CMK (cell line): Measurements from ENCODE around the gene FHIT.

Experiments
- DNase-seq: peaks from one replicate; pipeline ENCODE4 v3.0.0-alpha.2; 2010; ENCODE audit warnings: low read depth

Gene FHIT

DNA sequence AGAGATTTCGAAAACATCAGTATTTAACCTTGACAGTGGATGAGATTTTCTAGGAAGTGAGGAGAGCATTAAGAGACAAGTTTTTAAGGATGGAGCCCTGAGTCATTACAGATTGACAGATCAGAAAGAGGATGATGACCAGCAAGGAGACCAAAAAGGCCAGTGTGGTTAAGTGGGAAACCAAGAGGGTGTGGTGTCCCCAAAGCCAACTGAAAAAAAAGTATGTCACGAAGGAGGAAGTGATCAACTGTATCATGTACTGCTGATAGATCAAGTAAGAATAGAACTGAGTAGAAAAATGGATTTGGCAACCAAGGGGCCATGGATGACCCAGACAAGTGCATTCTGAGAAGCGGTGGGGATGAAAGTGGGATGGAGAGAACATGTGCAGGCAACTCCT lies 491.8 kb downstream of the FHIT start:
- peak; percentile 17 for DNase-seq

DNA sequence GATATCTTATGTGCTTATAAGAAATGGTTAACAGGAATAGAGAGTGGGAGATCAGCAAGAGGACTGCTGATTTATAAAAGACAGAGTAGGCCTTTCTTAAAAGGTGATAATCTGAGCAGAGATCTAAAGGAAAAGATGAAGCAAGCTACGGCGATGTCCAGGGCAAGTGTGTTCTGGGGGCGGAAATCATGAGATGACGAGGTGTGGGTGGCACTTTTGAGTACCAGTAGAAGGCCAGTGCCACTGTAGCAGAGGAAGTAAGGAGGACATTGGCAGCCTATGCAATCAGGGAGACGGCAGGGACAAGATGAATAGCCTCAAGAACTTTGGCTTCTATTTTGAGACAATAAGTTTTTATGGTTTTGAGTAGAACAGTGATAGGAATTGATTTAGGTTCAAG lies 492.4 kb downstream of the FHIT start:
- DNase-seq, result no peak

GRCh38 chr3:60758171-60758570 lies 493.1 kb downstream of the FHIT start:
- no peak for DNase-seq

- no peak for DNase-seq
Measured at GRCh38 chr3:60757724-60758123, 493.5 kb downstream of the FHIT start.

DNA sequence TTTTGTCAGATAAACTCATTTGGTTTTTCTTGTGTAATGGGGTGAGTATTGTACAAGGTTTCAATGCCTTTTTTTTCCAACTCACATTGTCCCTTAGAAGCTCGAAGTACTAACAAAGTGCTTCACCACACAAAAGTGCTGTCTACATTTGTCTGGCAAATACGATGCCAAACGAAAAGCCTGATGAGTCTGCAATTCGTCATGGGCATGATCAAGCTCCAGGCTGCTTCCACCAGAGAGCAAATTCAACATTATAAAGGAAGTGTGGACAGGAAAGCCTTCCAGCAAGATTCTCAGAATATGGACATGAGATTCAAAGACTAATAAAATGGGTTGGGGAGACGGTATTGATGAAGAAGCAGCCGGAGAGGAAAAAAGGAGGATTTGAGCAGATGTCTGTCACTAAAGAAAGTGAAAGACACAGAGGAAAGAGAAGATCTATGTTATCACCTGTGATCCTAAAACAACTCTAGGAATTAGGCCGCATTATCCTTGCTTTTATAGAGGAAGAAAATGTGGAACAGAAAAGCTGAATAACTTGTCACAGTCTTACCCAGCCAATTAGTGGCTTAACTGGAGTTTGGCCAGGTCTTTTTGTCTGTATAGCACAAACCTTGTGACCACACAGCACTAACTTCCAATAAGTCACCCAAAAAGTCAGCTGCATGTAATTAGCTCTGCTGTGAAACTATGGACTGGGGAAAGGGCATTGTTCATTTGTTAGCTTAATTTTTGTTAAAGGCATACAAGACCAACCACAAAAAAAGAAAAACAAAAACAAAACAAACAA lies 494.8 kb downstream of the FHIT start:
- DNase-seq, result no peak

- DNase-seq, result no peak
Measured at GRCh38 chr3:60755094-60755493, 496.2 kb downstream of the FHIT start.

GRCh38 chr3:60754617-60755016 lies 496.6 kb downstream of the FHIT start:
- DNase-seq, result no peak

- no peak for DNase-seq
Measured at GRCh38 chr3:60752809-60753208, 498.4 kb downstream of the FHIT start.

DNA sequence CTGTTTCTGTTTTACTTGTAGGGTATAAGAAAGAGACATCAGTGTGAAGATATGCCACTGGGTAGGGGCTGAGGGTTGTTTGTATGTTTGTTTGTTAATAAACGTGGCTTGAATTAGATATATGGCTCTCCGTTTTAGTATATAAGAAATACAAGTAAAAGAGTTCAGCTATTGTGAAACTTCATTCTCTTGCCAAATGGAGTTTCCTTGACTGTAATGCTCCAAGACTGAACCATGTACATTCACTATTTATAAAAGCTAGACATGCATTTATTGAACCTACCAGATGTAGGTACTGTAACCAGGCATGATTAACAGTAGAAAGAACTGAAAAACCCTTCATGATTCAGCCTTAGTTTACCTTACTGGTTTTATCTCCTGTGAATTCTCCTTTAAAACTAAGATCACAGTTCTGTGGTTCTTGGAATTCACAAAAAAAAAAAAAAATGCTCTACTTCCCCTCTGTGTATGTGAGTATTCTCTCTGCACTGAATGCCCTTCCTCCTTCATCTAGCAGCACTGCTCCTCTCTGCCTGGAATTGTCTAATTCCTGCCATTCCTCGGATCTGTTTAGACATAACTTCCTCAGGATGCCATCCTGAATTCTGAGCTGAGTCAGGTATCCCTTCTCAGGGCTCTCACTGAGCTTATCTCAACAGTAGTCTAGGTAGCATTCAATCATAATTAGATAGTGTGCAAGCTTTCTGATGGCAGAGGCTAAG lies 504.4 kb downstream of the FHIT start:
- no peak for DNase-seq

- no peak for DNase-seq
Measured at GRCh38 chr3:60746043-60746638, 505.1 kb downstream of the FHIT start.

GRCh38 chr3:60743631-60744164 lies 507.6 kb downstream of the FHIT start:
- DNase-seq, result no peak

GRCh38 chr3:60742606-60743145 lies 508.6 kb downstream of the FHIT start:
- no peak for DNase-seq

GRCh38 chr3:60737633-60738399 lies 513.4 kb downstream of the FHIT start:
- no peak for DNase-seq

GRCh38 chr3:60730371-60730770 lies 520.9 kb downstream of the FHIT start:
- no peak for DNase-seq

DNA sequence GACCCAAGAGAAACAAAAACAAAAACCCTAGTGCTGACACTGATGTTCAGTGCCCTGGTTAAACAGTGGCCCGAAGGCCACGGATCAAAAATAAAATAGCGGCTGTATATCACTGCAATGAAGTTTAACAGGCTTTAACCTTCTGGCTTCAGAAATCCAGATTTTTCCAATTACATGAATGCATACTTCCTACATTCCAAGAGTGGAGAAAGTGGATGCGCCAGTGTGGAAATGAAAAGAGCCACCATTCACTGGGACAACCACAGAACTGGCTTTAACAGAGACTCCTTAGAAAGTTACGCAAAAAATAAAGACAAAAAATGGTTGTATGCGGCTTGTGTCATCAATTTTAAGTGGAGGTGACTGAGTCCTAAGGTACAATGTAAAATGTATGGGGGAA lies 522.2 kb downstream of the FHIT start:
- no peak for DNase-seq

- DNase-seq, result peak; percentile 45
Measured at GRCh38 chr3:60728006-60728405, 523.2 kb downstream of the FHIT start.

DNA sequence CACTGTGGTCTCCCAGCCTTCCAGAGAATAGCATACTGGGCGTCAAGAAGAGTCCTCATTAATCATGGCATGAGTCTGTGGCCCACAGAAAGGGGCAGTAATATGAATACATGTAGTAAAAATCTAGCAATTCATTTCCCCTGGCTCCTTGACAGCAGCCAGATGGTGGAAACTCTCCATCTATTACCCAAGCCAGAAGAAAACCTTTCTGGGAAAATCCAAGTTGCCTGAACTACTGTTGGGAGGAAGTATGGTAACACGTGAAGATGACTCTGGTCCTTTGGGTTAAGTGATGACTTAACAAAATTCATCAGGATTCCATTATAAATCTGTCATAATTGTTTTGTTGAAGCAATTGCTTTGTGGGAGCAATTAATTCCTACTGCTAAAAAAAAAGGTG lies 530.5 kb downstream of the FHIT start:
- DNase-seq, result no peak

DNA sequence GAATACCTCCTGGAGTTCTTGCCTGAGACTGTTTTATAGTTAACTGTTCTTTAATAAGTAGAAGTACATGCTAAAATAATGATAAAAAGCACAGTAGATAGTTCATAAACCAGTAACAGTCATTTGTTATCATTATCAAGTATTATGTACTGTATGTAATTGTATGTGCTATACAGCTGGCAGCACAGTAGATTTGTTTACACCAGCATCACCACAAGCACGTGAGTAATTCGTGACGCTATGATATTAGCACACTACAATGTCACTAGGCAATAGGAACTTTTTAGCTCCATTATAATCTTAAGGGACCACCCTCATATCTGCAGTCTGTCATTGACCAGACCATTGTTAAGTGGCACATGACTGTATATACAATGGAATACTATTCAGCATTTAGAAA lies 534.7 kb downstream of the FHIT start:
- no peak for DNase-seq

GRCh38 chr3:60708191-60708975 lies 542.9 kb downstream of the FHIT start:
- no peak for DNase-seq

- DNase-seq, result no peak
Measured at GRCh38 chr3:60707452-60708020, 543.7 kb downstream of the FHIT start.
